HCT116 (cell line): ENCODE data around the gene PHF20. TPM values are rescaled to one million over a fixed set of nuclear protein-coding genes. Genes with fewer than 3 reads are reported as not detected.

ENCODE experiments used
- CBX3 ChIP-seq: IDR thresholded peaks from 2 replicates; pipeline ENCODE4 v1.6.1; 2012; ENCODE audit warnings: low read depth
- ELF1 ChIP-seq: IDR thresholded peaks from 2 replicates; pipeline ENCODE4 v1.6.1; 2012; ENCODE audit warnings: low read depth, borderline replicate concordance
- EZH2phosphoT487 ChIP-seq: fragments of 200-600 bp; IDR thresholded peaks from 2 replicates; pipeline ENCODE4 v1.6.1; 2018; ENCODE audit warnings: antibody characterized with exemption, borderline replicate concordance
- JUND ChIP-seq: IDR thresholded peaks from 2 replicates; pipeline ENCODE4 v1.6.1; 2012
- POLR2A ChIP-seq: IDR thresholded peaks from 2 replicates; pipeline ENCODE4 v1.7.0; 2011; ENCODE audit warnings: borderline replicate concordance; ENCODE audit not compliant: insufficient read depth, insufficient read length; ENCODE audit errors: extremely low read depth
- POLR2AphosphoS5 ChIP-seq: IDR thresholded peaks from 2 replicates; pipeline ENCODE4 v1.6.1; 2011; ENCODE audit warnings: mild to moderate bottlenecking, low read depth, low read length, moderate library complexity
- RAD21 ChIP-seq: IDR thresholded peaks from 2 replicates; pipeline ENCODE4 v1.6.1; 2012; ENCODE audit warnings: low read depth, mild to moderate bottlenecking
- SIN3A ChIP-seq: IDR thresholded peaks from 2 replicates; pipeline ENCODE4 v1.6.1; 2012; ENCODE audit warnings: low read depth
- SP1 ChIP-seq: IDR thresholded peaks from 2 replicates; pipeline ENCODE4 v1.6.1; 2012; ENCODE audit warnings: low read depth
- SRF ChIP-seq: IDR thresholded peaks from 2 replicates; pipeline ENCODE4 v1.6.1; 2012; ENCODE audit warnings: low read depth
- YY1 ChIP-seq: IDR thresholded peaks from 2 replicates; pipeline ENCODE4 v1.6.1; 2011; ENCODE audit warnings: low read length, low read depth, moderate library complexity, mild to moderate bottlenecking; ENCODE audit not compliant: insufficient replicate concordance; ENCODE audit errors: extremely low read depth
- ZNF274 ChIP-seq: fragments of 200-500 bp; sonication (Bioruptor generic); IDR thresholded peaks from 2 replicates; pipeline ENCODE4 v1.6.1; 2014; ENCODE audit warnings: mild to moderate bottlenecking, low read depth, low read length, inconsistent platforms
- total RNA-seq: library from RNA; stranded (reverse); gene quantifications from one replicate; pipeline ENCODE4 v1.2.1, GENCODE V29; 2021; ENCODE audit not compliant: unreplicated experiment
- TF ChIP-seq, protein P1 (sequence below): IDR thresholded peaks from 2 replicates; pipeline ENCODE4 v1.6.1; 2012; ENCODE audit warnings: low read depth
- TF ChIP-seq, protein P2 (sequence below): IDR thresholded peaks from 2 replicates; pipeline ENCODE4 v1.6.1; 2012
- TF ChIP-seq, protein P3 (sequence below): IDR thresholded peaks from 2 replicates; pipeline ENCODE4 v1.6.1; 2012
- TF ChIP-seq, protein P4 (sequence below), 3 experiments: fragments of 200-600 bp in 1 of 3; sonication (generic) in 1 of 3; IDR thresholded peaks in 2 of 3; conservative IDR thresholded peaks in 1 of 3; 2 replicates each; pipeline ENCODE4 v1.5.1; 2012 to 2017; ENCODE audit warnings: low read depth in 2 of 3, low read length in 2 of 3, antibody characterized with exemption in 1 of 3, borderline replicate concordance in 1 of 3, control low read depth in 1 of 3, mild to moderate bottlenecking in 1 of 3, mixed read lengths in 1 of 3, mixed run types in 1 of 3, moderate library complexity in 1 of 3; ENCODE audit not compliant: insufficient read depth in 1 of 3

The PHF20 gene
- total RNA-seq, 1 experiment from 2014 or later, result 40.8 TPM

DNA sequence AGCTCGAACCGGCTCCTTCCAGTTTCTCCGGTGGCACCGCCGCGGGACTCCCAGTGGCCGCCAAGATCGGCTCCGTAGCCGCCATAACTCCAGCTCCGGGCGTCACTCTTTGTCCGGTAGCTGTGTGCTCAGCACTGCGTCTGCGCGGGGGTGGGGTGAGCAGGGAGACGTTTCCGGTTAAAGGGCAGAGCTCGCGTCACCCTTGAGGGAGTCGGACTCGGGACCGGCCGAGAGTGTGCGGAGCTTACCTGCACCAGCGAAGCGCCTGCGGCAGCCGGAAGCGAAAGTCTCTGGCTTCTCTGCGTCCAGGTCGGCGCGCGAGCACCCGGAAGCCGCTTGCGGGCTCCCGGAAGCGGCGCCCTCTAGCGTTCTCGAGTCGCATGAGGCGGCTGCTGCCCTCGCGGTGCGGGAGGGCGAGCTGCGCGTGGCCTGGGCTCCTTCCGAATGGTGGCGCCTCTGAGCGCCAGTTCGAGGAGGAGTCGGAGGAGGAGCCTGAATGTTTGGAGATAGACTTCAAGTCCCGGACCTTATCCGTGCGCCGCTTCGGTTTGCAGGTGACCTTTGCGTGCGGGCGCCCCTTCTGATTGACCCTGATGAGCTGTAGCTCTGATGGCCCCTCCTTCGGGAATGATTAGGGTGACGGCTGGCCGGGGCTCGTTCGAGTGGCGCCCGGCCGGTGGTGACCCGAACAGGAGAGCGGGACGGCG, 182.5 kb downstream of the PHF20 start, which contains the start of gene SCAND1 (continued):
- TF ChIP-seq, protein P1, sequence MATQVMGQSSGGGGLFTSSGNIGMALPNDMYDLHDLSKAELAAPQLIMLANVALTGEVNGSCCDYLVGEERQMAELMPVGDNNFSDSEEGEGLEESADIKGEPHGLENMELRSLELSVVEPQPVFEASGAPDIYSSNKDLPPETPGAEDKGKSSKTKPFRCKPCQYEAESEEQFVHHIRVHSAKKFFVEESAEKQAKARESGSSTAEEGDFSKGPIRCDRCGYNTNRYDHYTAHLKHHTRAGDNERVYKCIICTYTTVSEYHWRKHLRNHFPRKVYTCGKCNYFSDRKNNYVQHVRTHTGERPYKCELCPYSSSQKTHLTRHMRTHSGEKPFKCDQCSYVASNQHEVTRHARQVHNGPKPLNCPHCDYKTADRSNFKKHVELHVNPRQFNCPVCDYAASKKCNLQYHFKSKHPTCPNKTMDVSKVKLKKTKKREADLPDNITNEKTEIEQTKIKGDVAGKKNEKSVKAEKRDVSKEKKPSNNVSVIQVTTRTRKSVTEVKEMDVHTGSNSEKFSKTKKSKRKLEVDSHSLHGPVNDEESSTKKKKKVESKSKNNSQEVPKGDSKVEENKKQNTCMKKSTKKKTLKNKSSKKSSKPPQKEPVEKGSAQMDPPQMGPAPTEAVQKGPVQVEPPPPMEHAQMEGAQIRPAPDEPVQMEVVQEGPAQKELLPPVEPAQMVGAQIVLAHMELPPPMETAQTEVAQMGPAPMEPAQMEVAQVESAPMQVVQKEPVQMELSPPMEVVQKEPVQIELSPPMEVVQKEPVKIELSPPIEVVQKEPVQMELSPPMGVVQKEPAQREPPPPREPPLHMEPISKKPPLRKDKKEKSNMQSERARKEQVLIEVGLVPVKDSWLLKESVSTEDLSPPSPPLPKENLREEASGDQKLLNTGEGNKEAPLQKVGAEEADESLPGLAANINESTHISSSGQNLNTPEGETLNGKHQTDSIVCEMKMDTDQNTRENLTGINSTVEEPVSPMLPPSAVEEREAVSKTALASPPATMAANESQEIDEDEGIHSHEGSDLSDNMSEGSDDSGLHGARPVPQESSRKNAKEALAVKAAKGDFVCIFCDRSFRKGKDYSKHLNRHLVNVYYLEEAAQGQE, result no peak
- no peak for TF ChIP-seq ZNF274
- no peak for TF ChIP-seq EZH2phosphoT487
- TF ChIP-seq, protein P2, sequence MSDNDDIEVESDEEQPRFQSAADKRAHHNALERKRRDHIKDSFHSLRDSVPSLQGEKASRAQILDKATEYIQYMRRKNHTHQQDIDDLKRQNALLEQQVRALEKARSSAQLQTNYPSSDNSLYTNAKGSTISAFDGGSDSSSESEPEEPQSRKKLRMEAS, result peak; percentile 99
- peak; percentile 87 for TF ChIP-seq ELF1
- peak; percentile 30 for TF ChIP-seq POLR2A
- TF ChIP-seq, protein P3, sequence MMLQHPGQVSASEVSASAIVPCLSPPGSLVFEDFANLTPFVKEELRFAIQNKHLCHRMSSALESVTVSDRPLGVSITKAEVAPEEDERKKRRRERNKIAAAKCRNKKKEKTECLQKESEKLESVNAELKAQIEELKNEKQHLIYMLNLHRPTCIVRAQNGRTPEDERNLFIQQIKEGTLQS, result no peak
- peak; percentile 35; the same call in 1 of the 2 replicates for TF ChIP-seq JUND
- TF ChIP-seq POLR2AphosphoS5, result peak; percentile 91
- peak; percentile 54; the same call in 1 of the 2 replicates for TF ChIP-seq SP1
- peak; percentile 96 for TF ChIP-seq SIN3A
- TF ChIP-seq, protein P4, sequence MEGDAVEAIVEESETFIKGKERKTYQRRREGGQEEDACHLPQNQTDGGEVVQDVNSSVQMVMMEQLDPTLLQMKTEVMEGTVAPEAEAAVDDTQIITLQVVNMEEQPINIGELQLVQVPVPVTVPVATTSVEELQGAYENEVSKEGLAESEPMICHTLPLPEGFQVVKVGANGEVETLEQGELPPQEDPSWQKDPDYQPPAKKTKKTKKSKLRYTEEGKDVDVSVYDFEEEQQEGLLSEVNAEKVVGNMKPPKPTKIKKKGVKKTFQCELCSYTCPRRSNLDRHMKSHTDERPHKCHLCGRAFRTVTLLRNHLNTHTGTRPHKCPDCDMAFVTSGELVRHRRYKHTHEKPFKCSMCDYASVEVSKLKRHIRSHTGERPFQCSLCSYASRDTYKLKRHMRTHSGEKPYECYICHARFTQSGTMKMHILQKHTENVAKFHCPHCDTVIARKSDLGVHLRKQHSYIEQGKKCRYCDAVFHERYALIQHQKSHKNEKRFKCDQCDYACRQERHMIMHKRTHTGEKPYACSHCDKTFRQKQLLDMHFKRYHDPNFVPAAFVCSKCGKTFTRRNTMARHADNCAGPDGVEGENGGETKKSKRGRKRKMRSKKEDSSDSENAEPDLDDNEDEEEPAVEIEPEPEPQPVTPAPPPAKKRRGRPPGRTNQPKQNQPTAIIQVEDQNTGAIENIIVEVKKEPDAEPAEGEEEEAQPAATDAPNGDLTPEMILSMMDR (IDR thresholded peaks at IDR 0.05 in 2 of 3, conservative IDR thresholded peaks at IDR 0.05 in 1 of 3; ENCODE audit: borderline replicate concordance in 1 of 3, insufficient read depth in 1 of 3, low read depth in 2 of 3, low read length in 2 of 3), result peak; percentile 91 to 99 (median 95)
- TF ChIP-seq YY1, result peak; percentile 86
- peak; percentile 68 for TF ChIP-seq RAD21
- TF ChIP-seq CBX3, result peak; percentile 93
- peak; percentile 87 for TF ChIP-seq SRF
